T-cell (primary cell): ENCODE data around the gene HSPB8. TPM values are rescaled to one million over a fixed set of nuclear protein-coding genes. Genes with fewer than 3 reads are reported as not detected.
"Not testable (repeated sequence)": the region's sequence is repeated elsewhere in the genome, so short reads cannot be mapped to it uniquely, and the experiment has no call there.

Experiments used
- ATAC-seq, 4 experiments: fragments of 200-7000 bp in 3 of 4; fragments of 150-1000 bp in 1 of 4; cut with Tn5 transposase; replicated peaks in 1 of 4; 1 replicate in 3 of 4; 2 replicates in 1 of 4; pipeline ENCODE4 v1.10.0; 2021; ENCODE audit warnings: moderate library complexity in 3 of 4, mild to moderate bottlenecking in 2 of 4, moderate number of reproducible peaks in 1 of 4
- CTCF ChIA-PET, 2 donors: fragments of 300-600 bp; sonication (Branson Sonifier 250); formaldehyde crosslinking; loops; one replicate each; lab custom pipeline; 2022; ENCODE audit warnings: antibody characterized with exemption in 2 of 2; lab: Charles Lee
- POLR2A ChIA-PET, 2 donors: fragments of 300-600 bp; sonication (Branson Sonifier 250); formaldehyde crosslinking; loops; one replicate each; lab custom pipeline; 2022; ENCODE audit warnings: antibody characterized with exemption in 2 of 2; lab: Charles Lee
- DNase-seq, 35 experiments: peaks; one replicate each; pipeline versions ENCODE4 v3.0.0 to v3.0.0-alpha.2; 2013 to 2023
- H3K27ac ChIP-seq: one replicate; pipeline ENCODE4 v1.5.1; 2013; ENCODE audit warnings: low read length
- H3K27me3 ChIP-seq, 2 experiments: replicated peaks in 1 of 2; 1 replicate in 1 of 2; 2 replicates in 1 of 2; pipeline versions ENCODE4 v1.6.1 to v1.7.0; 2013; ENCODE audit warnings: low read length in 1 of 2, mixed read lengths in 1 of 2; ENCODE audit not compliant: control insufficient read depth in 2 of 2, insufficient read depth in 2 of 2; ENCODE audit errors: extremely low read depth in 1 of 2
- H3K36me3 ChIP-seq, 2 donors: 1 replicate in 1 of 2; 2 replicates in 1 of 2; pipeline versions ENCODE4 v1.6.1 to v1.7.0; 2013; ENCODE audit warnings: low read length in 1 of 2; ENCODE audit not compliant: control insufficient read depth in 2 of 2, insufficient read depth in 1 of 2; ENCODE audit errors: extremely low read depth in 1 of 2
- H3K4me1 ChIP-seq, 2 experiments: 1 replicate in 1 of 2; 2 replicates in 1 of 2; pipeline versions ENCODE4 v1.6.1 to v1.7.0; 2013; ENCODE audit warnings: low read length in 2 of 2, mixed read lengths in 1 of 2; ENCODE audit not compliant: insufficient read depth in 2 of 2, control insufficient read depth in 1 of 2; ENCODE audit errors: extremely low read depth in 1 of 2
- H3K4me3 ChIP-seq, 2 donors: 1 replicate in 1 of 2; 2 replicates in 1 of 2; pipeline versions ENCODE4 v1.5.1 to v1.7.0; 2013; ENCODE audit warnings: mild to moderate bottlenecking in 2 of 2, low read length in 1 of 2, moderate library complexity in 1 of 2; ENCODE audit not compliant: control insufficient read depth in 1 of 2; ENCODE audit errors: extremely low read depth in 1 of 2
- H3K9me3 ChIP-seq: 2 replicates; pipeline ENCODE4 v1.7.0; 2013
- H3K27ac Mint-ChIP-seq, 2 donors: one replicate each; pipeline ENCODE4 v1.8.0; 2020 to 2021; ENCODE audit warnings: mild to moderate bottlenecking in 2 of 2, mixed read lengths in 2 of 2
- H3K27me3 Mint-ChIP-seq, 2 donors: one replicate each; pipeline ENCODE4 v1.8.0; 2021 to 2022; ENCODE audit warnings: mixed read lengths in 2 of 2
- H3K36me3 Mint-ChIP-seq: one replicate; pipeline ENCODE4 v1.8.0; 2021; ENCODE audit warnings: mixed read lengths
- H3K4me1 Mint-ChIP-seq, 3 donors: one replicate each; pipeline ENCODE4 v1.8.0; 2020 to 2022; ENCODE audit warnings: mixed read lengths in 3 of 3, mild to moderate bottlenecking in 1 of 3
- H3K4me3 Mint-ChIP-seq, 3 donors: one replicate each; pipeline ENCODE4 v1.8.0; 2020 to 2022; ENCODE audit warnings: mild to moderate bottlenecking in 3 of 3, mixed read lengths in 3 of 3, moderate library complexity in 3 of 3
- H3K9me3 Mint-ChIP-seq, 3 donors: one replicate each; pipeline ENCODE4 v1.8.0; 2020 to 2022; ENCODE audit warnings: mixed read lengths in 3 of 3
- WGBS: methylation state at CpG from one replicate; pipeline ENCODE4 v1.1.5; 2013; ENCODE audit warnings: missing lambda C conversion rate; ENCODE audit not compliant: insufficient coverage; 5-methylcytosine and 5-hydroxymethylcytosine counted together
- total RNA-seq, 35 experiments: library from RNA in 6 of 35; stranded (reverse) in 6 of 35; fragments of 120-200 nt in 1 of 35; gene quantifications; one replicate each; pipeline versions ENCODE4 v1.2.1 to v1.2.4 and lab custom pipeline; 2013 to 2026

Gene HSPB8
- total RNA-seq, 5 donors from 2014 or later (not counting 1 experiment from before 2014, with no cell fraction given) = 0.18 TPM; not detected in 4

DNA sequence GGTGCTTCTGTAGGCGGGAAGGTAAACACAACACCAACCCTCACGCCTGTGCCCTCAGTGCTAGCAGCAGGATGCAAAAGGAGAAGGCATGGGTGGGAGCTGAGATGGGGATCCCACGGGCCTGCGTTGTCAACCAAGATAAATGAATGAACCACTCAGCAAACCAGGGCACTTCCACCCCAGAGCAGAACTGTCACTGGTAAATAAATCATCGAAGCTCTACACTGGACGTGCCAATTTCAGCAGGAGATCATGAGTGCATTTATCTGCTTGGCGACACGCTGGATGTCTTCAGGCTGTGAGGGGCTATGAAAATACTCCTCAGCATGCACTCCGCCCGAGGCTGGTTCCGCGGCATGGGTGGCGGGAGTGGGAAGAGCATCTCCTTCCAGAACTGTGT, 33.2 kb downstream of the HSPB8 start:
- Histone ChIP-seq H3K9me3 (no peaks in the 10 kb centered on the region), H3K36me3 (no peaks in the 10 kb centered on the region), H3K4me3 (no peak overlapping the region), H3K4me1 (no peaks in the 10 kb centered on the region), H3K27me3 (peaks cover 0 to 4% of the 10 kb centered on the region in 2 experiments), H3K27ac (no peak overlapping the region)
- ChIA-PET CTCF (no interaction called here), POLR2A (no interaction called here)
- H3K27me3 Mint-ChIP-seq = peaks cover 0 to 3% of the 10 kb centered on the region in 2 donors
- H3K27ac Mint-ChIP-seq = no peak overlapping the region
- no peak overlapping the region for H3K4me3 Mint-ChIP-seq
- DNase-seq (no peak), ATAC-seq (no peak)
- no peaks in the 10 kb centered on the region for H3K4me1 Mint-ChIP-seq
- H3K9me3 Mint-ChIP-seq = peaks cover 0 to 11% (median 0%) of the 10 kb centered on the region in 3 donors
- WGBS = 41% methylated on average over 4 of the region's 13 CpGs
- H3K36me3 Mint-ChIP-seq = no peaks in the 10 kb centered on the region

DNA sequence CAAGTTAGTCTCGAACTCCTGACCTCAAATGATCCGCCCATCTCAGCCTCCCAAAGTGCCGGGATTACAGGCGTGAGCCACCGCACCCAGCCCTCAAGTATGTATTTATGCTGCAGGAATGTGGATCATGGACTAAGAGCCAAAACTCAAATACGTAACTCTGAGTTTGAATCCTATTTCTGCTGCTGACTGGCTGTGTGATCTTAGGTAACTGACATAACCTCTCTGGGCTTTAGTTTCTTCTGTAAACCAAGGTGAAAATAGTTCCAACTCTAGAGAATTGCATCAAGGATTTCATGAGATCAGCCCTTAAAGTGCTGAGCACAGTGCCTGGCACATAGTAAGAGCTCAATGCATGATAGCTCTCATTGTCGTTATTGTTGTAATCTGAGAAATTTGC, 37.4 kb downstream of the HSPB8 start:
- ChIA-PET CTCF (no interaction called here), POLR2A (no interaction called here)
- H3K9me3 ChIP-seq = no peaks in the 10 kb centered on the region
- 95% methylated on average over 5 of the region's 7 CpGs for WGBS
- Mint-ChIP-seq H3K4me1 (no peaks in the 10 kb centered on the region), H3K36me3 (no peaks in the 10 kb centered on the region), H3K4me3 (no peak overlapping the region), H3K9me3 (no peaks in the 10 kb centered on the region), H3K27me3 (no peaks in the 10 kb centered on the region), H3K27ac (no peak overlapping the region)
- ATAC-seq (no peak), DNase-seq (no peak)
- H3K4me1 ChIP-seq = no peaks in the 10 kb centered on the region
- no peak overlapping the region for H3K4me3 ChIP-seq
- H3K36me3 ChIP-seq = no peaks in the 10 kb centered on the region
- peaks cover 0 to 4% of the 10 kb centered on the region in 2 experiments for H3K27me3 ChIP-seq
- H3K27ac ChIP-seq = no peak overlapping the region

DNA sequence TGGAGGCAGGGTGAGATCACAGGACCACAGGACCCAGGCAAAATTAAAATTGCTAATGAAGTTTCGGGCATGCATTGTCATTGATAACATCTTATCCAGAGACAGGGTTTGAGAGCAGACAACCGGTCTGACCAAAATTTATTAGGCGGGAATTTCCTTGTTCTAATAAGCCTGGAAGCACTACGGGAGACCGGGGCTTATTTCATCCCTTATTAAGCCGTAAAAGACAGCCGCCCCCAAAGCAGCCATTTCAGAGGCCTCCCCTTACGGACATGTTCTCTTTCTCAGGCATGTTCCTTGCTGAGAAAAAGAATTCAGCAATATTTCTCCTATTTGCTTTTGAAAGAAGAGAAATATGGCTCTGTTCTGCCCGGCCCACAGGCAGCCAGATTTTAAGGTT, 40.1 kb downstream of the HSPB8 start:
- H3K4me1 ChIP-seq, ATAC-seq, H3K4me1 Mint-ChIP-seq, H3K4me3 Mint-ChIP-seq, POLR2A ChIA-PET, H3K4me3 ChIP-seq, H3K27me3 Mint-ChIP-seq, H3K36me3 Mint-ChIP-seq, CTCF ChIA-PET, H3K27ac Mint-ChIP-seq, H3K27ac ChIP-seq, H3K36me3 ChIP-seq, DNase-seq, H3K9me3 Mint-ChIP-seq, H3K9me3 ChIP-seq, H3K27me3 ChIP-seq: not testable (repeated sequence)
- WGBS = 95% methylated on average over 6 of the region's 9 CpGs

DNA sequence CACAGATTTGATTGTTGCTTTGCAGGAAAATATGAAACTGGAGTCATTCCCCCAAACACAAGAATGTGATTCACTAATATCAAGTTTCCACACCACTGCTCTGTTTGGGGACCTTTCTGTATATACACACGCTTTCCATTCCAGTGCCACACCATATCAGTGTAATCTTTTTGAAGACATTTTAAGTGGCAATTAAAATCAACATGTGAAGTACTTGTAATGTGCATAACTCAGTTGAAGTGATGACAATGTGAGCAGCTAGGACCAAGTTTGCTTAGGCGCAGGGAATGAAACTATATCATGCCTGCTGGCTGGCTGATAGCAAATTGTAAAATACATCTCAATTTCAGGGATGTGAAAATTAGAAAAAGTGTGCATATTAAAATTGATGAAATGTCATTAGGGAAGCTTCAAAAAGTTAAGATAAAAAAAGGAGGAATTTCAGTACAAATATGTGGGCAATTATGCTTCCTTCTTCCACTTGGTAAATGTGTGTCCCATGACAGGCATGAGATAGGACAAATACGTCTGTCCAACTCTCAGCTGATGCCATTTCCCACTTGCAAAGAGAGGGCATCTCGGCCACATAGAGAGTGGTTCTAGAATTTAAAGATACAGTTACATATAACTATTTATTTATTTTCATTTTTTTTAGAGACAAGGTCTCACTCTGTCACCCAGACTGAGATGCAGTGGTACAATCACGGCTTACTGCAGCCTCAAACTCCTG, 43.7 kb downstream of the HSPB8 start:
- peaks cover 3 to 6% (median 3%) of the 10 kb centered on the region in 3 donors for H3K9me3 Mint-ChIP-seq
- H3K36me3 ChIP-seq = no peaks in the 10 kb centered on the region
- DNase-seq (no peak), ATAC-seq (no peak)
- no peak overlapping the region for H3K27ac ChIP-seq
- peaks cover 5 to 9% of the 10 kb centered on the region in 2 donors for H3K27me3 Mint-ChIP-seq
- no peaks in the 10 kb centered on the region for H3K4me1 Mint-ChIP-seq
- H3K9me3 ChIP-seq = no peaks in the 10 kb centered on the region
- H3K4me1 ChIP-seq = no peaks in the 10 kb centered on the region
- H3K27ac Mint-ChIP-seq = no peak overlapping the region
- ChIA-PET CTCF (no interaction called here), POLR2A (interaction anchor here in 1 of 2 donors (0.7 kb wide), 1 partner anchor 10 kb away, joined by 3 read pairs; no protein-coding TSS in a partner anchor)
- WGBS = 100% methylated on average over 2 of the region's 5 CpGs
- H3K4me3 ChIP-seq = no peak overlapping the region
- peaks cover 0 to 3% of the 10 kb centered on the region in 2 experiments for H3K27me3 ChIP-seq
- H3K4me3 Mint-ChIP-seq = no peak overlapping the region
- no peaks in the 10 kb centered on the region for H3K36me3 Mint-ChIP-seq

DNA sequence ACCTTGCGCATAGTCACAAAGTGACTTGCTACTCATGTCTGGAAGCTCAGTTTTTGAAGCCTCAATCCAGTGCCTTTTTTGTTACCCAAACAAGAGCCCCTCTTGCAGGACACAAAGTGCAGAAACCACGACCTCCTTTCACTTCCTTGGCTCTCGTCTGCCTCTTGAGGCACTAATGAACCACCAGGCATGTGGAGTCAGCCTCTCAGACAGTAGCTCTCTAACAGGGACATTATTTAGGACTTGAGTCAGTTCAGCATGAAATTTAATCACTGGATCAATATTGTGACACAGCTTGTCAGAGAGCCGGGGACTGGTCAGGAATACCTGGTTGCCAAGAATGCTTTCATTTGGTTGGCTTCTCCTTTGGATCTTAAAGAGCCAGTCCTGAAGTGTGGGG, 46.7 kb downstream of the HSPB8 start:
- WGBS = 10% methylated on average over 2 of the region's 4 CpGs
- CTCF ChIA-PET = no interaction called here
- H3K36me3 Mint-ChIP-seq = no peaks in the 10 kb centered on the region
- ATAC-seq (no peak), DNase-seq (no peak)
- Histone ChIP-seq H3K4me3 (no peak overlapping the region), H3K27ac (no peak overlapping the region), H3K4me1 (no peaks in the 10 kb centered on the region), H3K27me3 (peaks cover 0 to 3% of the 10 kb centered on the region in 2 experiments), H3K9me3 (no peaks in the 10 kb centered on the region), H3K36me3 (no peaks in the 10 kb centered on the region)
- POLR2A ChIA-PET = no interaction called here
- peaks cover 8 to 14% of the 10 kb centered on the region in 2 donors for H3K27me3 Mint-ChIP-seq
- H3K4me1 Mint-ChIP-seq = no peaks in the 10 kb centered on the region
- H3K9me3 Mint-ChIP-seq = peaks cover 3 to 6% (median 4%) of the 10 kb centered on the region in 3 donors
- no peak overlapping the region for H3K27ac Mint-ChIP-seq
- no peak overlapping the region for H3K4me3 Mint-ChIP-seq

GRCh38 chr12:119227292-119227691, 48.6 kb downstream of the HSPB8 start:
- Histone ChIP-seq H3K9me3 (no peaks in the 10 kb centered on the region), H3K27me3 (peaks cover 0 to 3% of the 10 kb centered on the region in 2 experiments), H3K36me3 (no peaks in the 10 kb centered on the region), H3K4me3 (no peak overlapping the region), H3K4me1 (no peaks in the 10 kb centered on the region), H3K27ac (no peak overlapping the region)
- H3K4me1 Mint-ChIP-seq = no peaks in the 10 kb centered on the region
- H3K27ac Mint-ChIP-seq = no peak overlapping the region
- H3K36me3 Mint-ChIP-seq = no peaks in the 10 kb centered on the region
- H3K4me3 Mint-ChIP-seq = no peak overlapping the region
- DNase-seq = no peak
- no peak for ATAC-seq
- ChIA-PET POLR2A (no interaction called here), CTCF (no interaction called here)
- H3K27me3 Mint-ChIP-seq = peaks cover 8 to 18% of the 10 kb centered on the region in 2 donors
- WGBS = 58% methylated on average over 3 of the region's 3 CpGs
- peaks cover 0 to 4% (median 2%) of the 10 kb centered on the region in 3 donors for H3K9me3 Mint-ChIP-seq
